KOPT-K1 (cell line): Measurements from ENCODE around the gene GP1BB.
A peak's percentile ranks its signal among the peaks of the same experiment; 100 is the strongest.

Experiments
- H3K27ac ChIP-seq: fragments of 200-600 bp; sonication (generic); 2 replicates; pipeline ENCODE4 v1.5.1; 2016; ENCODE audit warnings: antibody characterized with exemption, mild to moderate bottlenecking, low read depth, low read length; ENCODE audit not compliant: poor library complexity, severe bottlenecking
- H3K36me3 ChIP-seq: fragments of 200-600 bp; sonication (generic); 2 replicates; pipeline ENCODE4 v1.5.1; 2017; ENCODE audit warnings: antibody characterized with exemption, mild to moderate bottlenecking, low read length, moderate library complexity; ENCODE audit not compliant: insufficient read depth
- H3K9me3 ChIP-seq: fragments of 200-600 bp; sonication (generic); 2 replicates; pipeline ENCODE4 v1.5.1; 2017; ENCODE audit warnings: antibody characterized with exemption, low read length, mild to moderate bottlenecking; ENCODE audit not compliant: insufficient read depth, poor library complexity, severe bottlenecking

GP1BB gene

DNA sequence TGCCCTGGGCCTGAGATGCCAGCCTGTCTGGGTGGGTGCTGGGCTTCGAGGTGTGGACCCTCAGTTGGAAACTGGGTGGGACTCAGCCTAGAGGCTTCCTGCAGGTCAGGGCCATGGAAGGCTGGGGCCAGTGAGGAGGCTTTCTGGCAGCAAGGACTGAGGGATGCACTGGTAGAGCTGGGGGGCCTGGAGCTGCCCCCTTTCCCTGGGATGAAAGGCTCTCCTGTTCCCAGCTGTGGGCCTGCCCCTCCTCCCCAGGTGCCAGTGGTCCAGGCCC lies 6.6 kb upstream of the GP1BB start:
- no peak overlapping the region for H3K27ac ChIP-seq
- H3K36me3 ChIP-seq: no peaks in the 10 kb centered on the region

DNA sequence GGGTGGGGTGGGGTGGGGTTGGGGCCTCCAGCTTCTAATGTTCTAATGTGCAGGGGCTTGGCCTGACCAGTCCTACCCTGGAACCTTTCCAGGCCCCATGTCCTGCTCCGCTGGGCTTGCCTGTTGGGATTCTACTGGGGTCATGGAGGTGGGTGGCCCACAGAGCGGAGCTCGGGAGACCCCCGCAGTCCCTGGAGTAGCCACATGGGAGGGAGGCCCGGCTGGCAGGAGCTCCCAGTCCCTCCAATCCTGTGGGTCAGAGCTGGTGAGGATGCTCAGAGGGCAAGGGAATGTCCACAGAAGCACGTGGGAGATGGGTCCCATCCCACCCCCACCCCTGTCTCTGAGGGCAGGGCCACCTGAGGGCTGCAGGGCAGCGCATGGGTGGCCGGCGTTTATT lies 6.2 kb upstream of the GP1BB start:
- no peak overlapping the region for H3K27ac ChIP-seq
- no peaks in the 10 kb centered on the region for H3K36me3 ChIP-seq
- H3K9me3 ChIP-seq: no peaks in the 10 kb centered on the region

More for the DNA sequence above, 6.6 kb upstream of the GP1BB start:
- H3K9me3 ChIP-seq: no peaks in the 10 kb centered on the region

DNA sequence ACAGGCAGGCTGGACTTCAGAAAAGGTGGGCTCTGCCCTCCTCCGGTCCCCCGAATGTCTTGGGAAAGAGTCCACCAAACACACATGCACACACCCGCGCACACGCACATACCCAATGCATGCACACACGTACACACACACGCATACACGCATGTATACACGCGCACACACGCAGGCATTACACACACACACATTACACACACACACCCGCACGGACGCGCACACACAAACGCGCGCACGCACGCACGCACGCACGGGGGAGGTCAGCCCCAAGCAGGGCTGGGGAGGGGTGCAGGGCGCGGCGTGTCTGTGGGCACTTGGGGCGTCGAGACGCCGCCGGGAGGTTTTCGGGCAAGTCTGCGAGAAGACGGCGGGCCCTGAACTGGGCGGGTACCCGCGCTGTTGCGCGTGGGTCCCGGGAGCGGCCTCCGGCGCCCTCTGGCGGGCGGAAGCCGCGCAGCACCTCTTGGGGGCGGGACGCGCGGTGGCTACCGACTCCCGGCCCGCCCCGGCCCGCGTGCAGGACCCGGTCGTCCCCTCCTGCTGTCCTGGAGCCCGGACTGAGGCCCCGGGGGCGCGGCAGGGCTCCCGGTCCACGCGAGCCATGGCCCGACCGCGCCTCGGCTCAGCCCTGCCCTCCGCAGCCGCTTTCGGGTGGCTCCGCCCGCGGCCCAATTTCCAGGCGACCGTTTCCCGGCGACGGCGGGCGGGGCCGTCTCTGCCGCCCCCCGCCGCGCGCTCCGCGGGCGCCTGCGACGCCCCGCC lies 5.5 kb upstream of the GP1BB start:
- peak overlapping the region; percentile 27 for H3K27ac ChIP-seq
- no peaks in the 10 kb centered on the region for H3K9me3 ChIP-seq

DNA sequence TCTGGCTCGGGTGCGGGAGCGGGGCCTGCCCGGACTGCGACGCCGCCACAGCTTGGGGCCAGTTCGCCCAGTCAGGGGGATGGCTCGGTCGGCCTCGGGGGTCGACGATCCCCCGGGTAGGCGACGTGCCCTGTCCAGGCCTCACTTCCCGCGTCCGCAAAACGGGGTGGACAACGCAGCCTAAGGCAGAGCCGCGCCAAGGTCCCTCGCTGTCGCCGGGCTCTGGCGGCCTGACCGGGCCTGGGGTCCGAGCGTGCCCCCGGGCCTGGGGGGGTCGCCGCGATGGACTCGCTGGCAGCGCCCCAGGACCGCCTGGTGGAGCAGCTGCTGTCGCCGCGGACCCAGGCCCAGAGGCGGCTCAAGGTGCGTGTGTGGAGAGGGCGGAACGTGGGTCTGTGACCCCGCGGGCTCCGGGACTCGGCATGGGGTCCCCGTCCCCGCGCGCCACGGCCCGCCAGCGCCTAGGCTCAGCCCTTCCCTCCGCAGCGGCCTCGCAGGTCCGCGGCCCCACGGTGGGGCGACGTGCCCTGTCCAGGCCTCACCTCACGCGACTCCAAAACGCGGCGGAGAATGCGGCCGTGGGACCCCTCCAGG lies 4.8 kb upstream of the GP1BB start:
- Histone ChIP-seq H3K27ac (peak overlapping the region; percentile 27), H3K36me3 (no peaks in the 10 kb centered on the region), H3K9me3 (no peaks in the 10 kb centered on the region)

More for the DNA sequence above, 5.5 kb upstream of the GP1BB start:
- no peaks in the 10 kb centered on the region for H3K36me3 ChIP-seq

DNA sequence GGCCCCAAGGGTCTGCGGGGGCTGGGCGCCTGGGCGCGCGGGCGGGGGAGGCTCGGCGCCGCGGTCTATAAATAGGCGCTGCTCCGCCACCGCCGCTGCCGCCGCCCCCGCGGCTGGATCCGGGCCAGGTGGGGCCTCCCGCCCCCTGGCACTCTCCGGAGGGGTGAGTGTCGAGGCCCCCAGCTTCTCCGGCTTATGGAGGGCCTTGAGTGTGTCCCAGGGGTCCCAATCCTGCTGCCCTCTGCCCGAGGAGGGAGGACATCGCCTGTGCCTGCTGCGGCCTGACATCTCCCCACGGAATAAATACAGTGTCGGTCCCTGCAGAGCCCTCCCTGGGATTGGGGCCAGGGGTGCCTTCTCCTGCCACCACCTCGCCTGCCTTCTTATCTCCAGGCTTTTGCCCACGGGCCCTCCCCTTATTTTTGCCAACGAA lies 4.3 kb upstream of the GP1BB start:
- Histone ChIP-seq H3K36me3 (no peaks in the 10 kb centered on the region), H3K9me3 (no peaks in the 10 kb centered on the region), H3K27ac (no peak overlapping the region)

DNA sequence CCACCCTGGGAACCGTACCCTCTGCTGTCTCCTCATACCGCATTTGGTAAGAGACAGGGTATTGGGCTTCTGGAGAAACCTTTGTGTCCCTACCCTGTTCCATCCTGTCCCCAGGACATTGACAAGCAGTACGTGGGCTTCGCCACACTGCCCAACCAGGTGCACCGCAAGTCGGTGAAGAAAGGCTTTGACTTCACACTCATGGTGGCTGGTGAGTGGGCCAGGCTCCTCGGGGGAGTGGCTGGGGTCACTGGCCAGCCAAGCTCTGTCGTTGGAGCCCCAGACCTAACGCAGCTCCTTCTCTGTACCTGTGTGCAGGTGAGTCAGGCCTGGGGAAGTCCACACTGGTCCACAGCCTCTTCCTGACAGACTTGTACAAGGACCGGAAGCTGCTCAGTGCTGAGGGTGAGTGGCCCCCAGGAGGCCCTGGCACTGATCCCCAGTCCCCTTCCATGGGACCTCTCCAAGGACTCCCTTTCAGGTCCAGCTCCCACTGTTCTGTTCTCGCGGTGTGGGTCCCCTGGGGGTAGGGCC lies 3.8 kb upstream of the GP1BB start:
- Histone ChIP-seq H3K27ac (no peak overlapping the region), H3K9me3 (no peaks in the 10 kb centered on the region), H3K36me3 (no peaks in the 10 kb centered on the region)

DNA sequence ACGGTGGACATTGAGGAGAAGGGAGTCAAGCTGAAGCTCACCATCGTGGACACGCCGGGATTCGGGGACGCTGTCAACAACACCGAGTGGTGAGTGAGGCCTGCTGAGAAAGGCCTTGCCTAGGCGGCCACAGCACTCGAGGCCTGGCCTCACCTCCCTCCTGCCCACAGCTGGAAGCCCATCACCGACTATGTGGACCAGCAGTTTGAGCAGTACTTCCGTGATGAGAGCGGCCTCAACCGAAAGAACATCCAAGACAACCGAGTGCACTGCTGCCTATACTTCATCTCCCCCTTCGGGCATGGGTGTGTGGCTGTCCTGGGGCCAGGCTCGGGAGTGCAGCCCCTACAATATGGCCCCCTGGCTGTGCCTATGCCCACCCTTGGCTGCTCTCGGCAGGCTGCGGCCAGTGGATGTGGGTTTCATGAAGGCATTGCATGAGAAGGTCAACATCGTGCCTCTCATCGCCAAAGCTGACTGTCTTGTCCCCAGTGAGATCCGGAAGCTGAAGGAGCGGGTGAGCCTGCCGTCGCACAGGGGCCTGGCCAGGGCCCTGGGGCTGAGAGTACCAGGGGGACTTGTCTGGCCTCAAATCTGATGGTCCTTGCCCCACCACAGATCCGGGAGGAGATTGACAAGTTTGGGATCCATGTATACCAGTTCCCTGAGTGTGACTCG lies 3.0 kb upstream of the GP1BB start:
- Histone ChIP-seq H3K36me3 (no peaks in the 10 kb centered on the region), H3K27ac (no peak overlapping the region), H3K9me3 (no peaks in the 10 kb centered on the region)

DNA sequence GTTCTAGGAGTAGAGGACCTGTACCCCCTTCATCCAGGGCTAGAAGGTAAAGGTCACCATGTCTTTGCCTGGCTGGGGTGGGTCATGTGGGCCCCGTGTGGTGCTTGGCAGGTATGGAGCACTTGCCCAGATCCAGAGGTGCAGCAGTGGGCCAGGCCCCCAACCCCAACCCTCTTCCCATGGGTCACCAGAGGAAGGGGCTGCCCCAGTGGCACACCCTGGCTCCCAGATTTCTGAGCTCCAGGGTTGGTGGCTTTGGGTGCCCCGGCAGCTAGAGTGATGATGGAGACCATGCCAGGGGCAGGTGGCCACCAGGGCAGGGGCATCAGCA lies 2.4 kb upstream of the GP1BB start:
- no peaks in the 10 kb centered on the region for H3K36me3 ChIP-seq
- H3K9me3 ChIP-seq: no peaks in the 10 kb centered on the region
- no peak overlapping the region for H3K27ac ChIP-seq

DNA sequence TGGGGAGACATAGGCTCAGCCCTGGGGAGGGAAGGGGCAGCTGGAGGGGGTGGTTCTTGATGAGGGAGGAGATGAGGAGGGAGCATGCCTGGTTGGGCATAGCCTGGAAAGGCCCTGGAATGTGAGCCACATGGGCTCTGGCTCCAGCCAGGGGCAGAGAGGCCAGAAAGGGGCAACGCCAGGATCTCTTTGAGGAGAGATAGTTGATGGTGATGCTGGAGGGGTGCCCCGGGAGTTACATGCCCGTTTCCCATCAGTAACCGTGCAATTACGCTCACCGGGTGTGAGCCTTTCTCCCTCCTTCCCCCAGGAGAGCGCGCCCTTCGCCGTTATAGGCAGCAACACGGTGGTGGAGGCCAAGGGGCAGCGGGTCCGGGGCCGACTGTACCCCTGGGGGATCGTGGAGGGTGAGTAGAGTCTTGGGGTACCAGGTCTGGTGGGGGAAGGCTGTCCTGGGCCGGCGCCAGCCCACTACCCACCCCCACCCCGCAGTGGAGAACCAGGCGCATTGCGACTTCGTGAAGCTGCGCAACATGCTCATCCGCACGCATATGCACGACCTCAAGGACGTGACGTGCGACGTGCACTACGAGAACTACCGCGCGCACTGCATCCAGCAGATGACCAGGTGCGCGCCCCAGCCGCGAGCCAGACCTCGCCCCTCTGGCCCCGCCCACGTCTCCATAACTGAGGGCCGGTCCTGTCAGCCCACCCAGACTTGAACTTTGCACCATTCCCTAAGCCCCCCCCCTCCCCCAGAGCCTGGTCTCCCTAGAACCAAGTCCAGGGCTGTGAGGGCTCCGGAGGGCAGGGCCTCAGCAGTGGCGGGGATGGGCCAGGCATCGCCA lies 1.8 kb upstream of the GP1BB start:
- Histone ChIP-seq H3K9me3 (no peaks in the 10 kb centered on the region), H3K27ac (no peak overlapping the region), H3K36me3 (no peaks in the 10 kb centered on the region)

DNA sequence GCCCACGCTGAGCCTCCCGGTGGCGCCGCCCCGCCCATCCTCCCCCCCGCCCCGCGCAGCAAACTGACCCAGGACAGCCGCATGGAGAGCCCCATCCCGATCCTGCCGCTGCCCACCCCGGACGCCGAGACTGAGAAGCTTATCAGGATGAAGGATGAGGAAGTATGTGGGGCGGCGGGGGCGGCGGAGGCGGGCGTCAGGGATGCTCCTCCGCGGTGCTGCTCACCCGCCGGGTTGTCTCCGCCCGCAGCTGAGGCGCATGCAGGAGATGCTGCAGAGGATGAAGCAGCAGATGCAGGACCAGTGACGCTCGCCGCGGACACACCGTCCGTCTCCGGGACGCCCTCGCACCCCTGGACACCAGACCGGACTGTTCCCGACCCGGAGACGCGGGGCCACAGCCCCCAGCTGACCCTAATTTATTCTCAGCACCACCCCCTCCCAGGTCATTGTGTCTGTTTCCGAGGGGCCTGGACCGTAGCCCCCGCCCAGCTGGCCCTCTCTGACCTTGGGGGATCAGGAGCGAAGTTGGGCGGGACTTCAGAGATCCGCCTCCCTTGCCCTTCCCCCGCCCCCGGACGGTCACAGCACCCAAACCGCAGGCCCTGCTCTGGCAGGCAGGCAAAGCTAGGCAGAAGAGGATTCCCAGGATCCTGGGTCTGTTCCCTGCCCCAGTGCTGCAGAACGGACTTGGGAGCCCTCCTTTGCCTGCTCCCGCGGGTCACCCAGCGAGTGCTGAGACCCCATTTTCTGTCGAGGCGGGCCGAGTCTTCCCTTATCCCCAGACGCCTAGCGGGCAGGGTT lies 959 bp upstream of the GP1BB start:
- no peak overlapping the region for H3K27ac ChIP-seq

DNA sequence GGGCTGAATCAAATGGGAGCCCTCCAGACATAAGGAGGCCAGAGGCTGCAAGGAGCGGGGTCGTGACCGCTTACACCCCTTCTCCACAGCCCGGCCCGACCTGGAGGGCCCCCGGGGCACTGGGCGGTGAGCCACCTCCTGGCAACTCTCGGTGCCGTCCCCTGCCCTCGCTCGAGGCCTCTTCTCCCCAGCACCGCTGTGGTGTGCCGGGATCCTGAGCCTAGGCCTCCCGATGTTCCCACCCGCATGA lies 432 bp upstream of the GP1BB start:
- Histone ChIP-seq H3K9me3 (no peaks in the 10 kb centered on the region), H3K36me3 (no peaks in the 10 kb centered on the region), H3K27ac (no peak overlapping the region)

More for the DNA sequence above, 959 bp upstream of the GP1BB start:
- Histone ChIP-seq H3K9me3 (no peaks in the 10 kb centered on the region), H3K36me3 (no peaks in the 10 kb centered on the region)

DNA sequence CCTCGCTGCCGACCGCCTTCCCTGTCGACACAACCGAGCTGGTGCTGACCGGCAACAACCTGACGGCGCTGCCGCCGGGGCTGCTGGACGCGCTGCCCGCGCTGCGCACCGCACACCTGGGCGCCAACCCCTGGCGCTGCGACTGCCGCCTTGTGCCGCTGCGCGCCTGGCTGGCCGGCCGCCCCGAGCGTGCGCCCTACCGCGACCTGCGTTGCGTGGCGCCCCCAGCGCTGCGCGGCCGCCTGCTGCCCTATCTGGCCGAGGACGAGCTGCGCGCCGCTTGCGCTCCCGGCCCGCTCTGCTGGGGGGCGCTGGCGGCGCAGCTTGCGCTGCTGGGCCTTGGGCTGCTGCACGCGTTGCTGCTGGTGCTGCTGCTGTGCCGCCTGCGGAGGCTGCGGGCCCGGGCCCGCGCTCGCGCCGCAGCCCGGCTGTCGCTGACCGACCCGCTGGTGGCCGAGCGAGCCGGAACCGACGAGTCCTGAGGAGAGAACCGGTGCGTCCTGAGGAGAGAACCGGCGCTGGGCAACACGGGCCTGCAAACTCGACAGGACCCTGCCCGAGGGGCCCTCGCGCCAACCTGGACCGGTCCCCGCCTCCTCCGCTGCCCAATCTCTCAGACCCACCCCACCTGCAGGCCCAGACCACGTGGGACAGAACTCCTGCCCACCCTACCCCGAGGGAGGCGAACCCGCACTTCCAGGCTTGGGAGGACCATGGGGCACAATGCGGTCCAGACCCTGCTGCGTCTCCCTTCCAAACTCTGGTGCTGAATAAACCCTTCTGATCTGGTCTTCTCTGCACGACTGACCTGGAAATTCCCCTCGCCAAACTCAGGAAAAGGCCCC lies 866 bp downstream of the GP1BB start:
- Histone ChIP-seq H3K36me3 (no peaks in the 10 kb centered on the region), H3K27ac (no peak overlapping the region), H3K9me3 (no peaks in the 10 kb centered on the region)

DNA sequence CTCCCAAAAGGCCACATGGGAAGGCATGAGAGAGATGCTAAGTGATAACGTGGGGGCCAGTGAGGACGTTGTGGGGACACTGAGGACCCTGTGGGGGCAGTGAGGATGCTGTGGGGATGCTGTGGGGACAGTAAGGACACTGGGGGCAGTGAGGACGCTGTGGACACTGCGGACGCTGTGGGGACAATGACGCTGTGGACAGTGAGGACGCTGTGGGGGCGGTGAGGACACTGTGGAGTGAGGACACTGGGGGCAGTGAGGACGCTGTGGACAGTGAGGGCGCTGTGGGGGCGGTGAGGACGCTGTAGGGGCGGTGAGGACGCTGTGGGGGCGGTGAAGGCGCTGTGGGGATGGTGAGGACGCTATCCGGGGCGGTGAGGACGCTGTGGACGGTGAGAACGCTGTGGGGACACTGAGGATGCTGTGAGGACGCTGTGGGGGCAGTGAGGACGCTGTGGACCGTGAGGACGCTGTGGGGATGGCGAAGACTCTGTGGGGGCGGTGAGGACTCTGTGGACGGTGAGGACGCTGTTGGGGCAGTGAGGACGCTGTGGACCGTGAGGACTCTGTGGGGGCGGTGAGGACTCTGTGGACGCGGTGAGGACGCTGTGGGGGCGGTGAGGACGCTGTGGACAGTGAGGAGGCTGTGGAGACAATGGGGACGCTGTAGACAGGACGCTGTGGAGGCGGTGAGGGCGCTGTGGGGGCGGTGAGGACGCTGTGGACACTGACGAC lies 1.8 kb downstream of the GP1BB start:
- H3K27ac ChIP-seq: no peak overlapping the region
- H3K9me3 ChIP-seq: no peaks in the 10 kb centered on the region
- no peaks in the 10 kb centered on the region for H3K36me3 ChIP-seq
